PC-3 (cell line): ENCODE measurements around the gene GRIP2. TPM values are rescaled to one million over a fixed set of nuclear protein-coding genes. Genes with fewer than 3 reads are reported as not detected.

Source experiments
- ATAC-seq: fragments of 200-7000 bp; cut with Tn5 transposase; 2 replicates; pipeline ENCODE4 v1.9.1; 2020; ENCODE audit warnings: mild to moderate bottlenecking, moderate library complexity
- BruUV-seq: library from RNA; stranded (reverse); fragments of 400-500 nt; replicated peaks from 2 replicates; lab custom pipeline; 2021; lab: Mats Ljungman, UMichigan
- CTCF ChIA-PET: fragments of 300-600 bp; sonication (Branson Sonifier 250); formaldehyde crosslinking; loops from one replicate; lab custom pipeline; 2022; ENCODE audit warnings: antibody characterized with exemption; lab: Charles Lee
- POLR2A ChIA-PET: fragments of 300-600 bp; sonication (Branson Sonifier 250); formaldehyde crosslinking; loops from one replicate; lab custom pipeline; 2022; ENCODE audit warnings: antibody characterized with exemption; ENCODE audit not compliant: unreplicated experiment; lab: Charles Lee
- DNase-seq: peaks from one replicate; pipeline ENCODE4 v3.0.0-alpha.2; 2015
- H2AFZ ChIP-seq: fragments of 300-600 bp; sonication (generic); 2 replicates; pipeline ENCODE4 v1.6.0; 2016; ENCODE audit warnings: antibody characterized with exemption, low read length
- H3F3A ChIP-seq: fragments of 300-600 bp; sonication (generic); one replicate; pipeline ENCODE4 v1.6.0; 2017; ENCODE audit warnings: antibody characterized with exemption, low read length, control low read depth, mild to moderate bottlenecking; ENCODE audit not compliant: unreplicated experiment
- H3K27ac ChIP-seq: fragments of 300-600 bp; sonication (generic); 2 replicates; pipeline ENCODE4 v1.5.1; 2016; ENCODE audit warnings: mild to moderate bottlenecking, low read length
- H3K27me3 ChIP-seq: fragments of 300-600 bp; sonication (generic); 2 replicates; pipeline ENCODE4 v1.6.1; 2016; ENCODE audit warnings: low read length, mixed read lengths
- H3K36me3 ChIP-seq: fragments of 300-600 bp; sonication (generic); 2 replicates; pipeline ENCODE4 v1.6.1; 2016; ENCODE audit warnings: low read depth, mixed run types, low read length, mixed read lengths
- H3K4me1 ChIP-seq: fragments of 300-600 bp; sonication (generic); 2 replicates; pipeline ENCODE4 v1.5.1; 2016; ENCODE audit warnings: low read length; ENCODE audit not compliant: insufficient read depth
- H3K4me2 ChIP-seq: fragments of 300-600 bp; sonication (generic); 2 replicates; pipeline ENCODE4 v1.6.0; 2016; ENCODE audit warnings: low read length
- H3K4me3 ChIP-seq: fragments of 300-600 bp; sonication (generic); 2 replicates; pipeline ENCODE4 v1.5.1; 2016; ENCODE audit warnings: mild to moderate bottlenecking, low read length, mixed read lengths
- H3K79me2 ChIP-seq: fragments of 300-600 bp; sonication (generic); 2 replicates; pipeline ENCODE4 v1.6.1; 2017; ENCODE audit warnings: low read length, mixed read lengths
- H3K9ac ChIP-seq: fragments of 300-600 bp; sonication (generic); 2 replicates; pipeline ENCODE4 v1.6.0; 2016; ENCODE audit warnings: mild to moderate bottlenecking, low read length
- H3K9me2 ChIP-seq: fragments of 300-600 bp; sonication (generic); replicated peaks from 2 replicates; pipeline ENCODE4 v1.6.1; 2016; ENCODE audit warnings: mixed run types, low read length, mixed read lengths
- H3K9me3 ChIP-seq: fragments of 300-600 bp; sonication (generic); 2 replicates; pipeline ENCODE4 v1.6.1; 2016; ENCODE audit warnings: low read length, mixed read lengths
- H4K20me1 ChIP-seq: fragments of 300-600 bp; sonication (generic); 2 replicates; pipeline ENCODE4 v1.6.1; 2016; ENCODE audit warnings: low read length, mixed read lengths
- EZH2 ChIP-seq: fragments of 300-600 bp; sonication (generic); IDR thresholded peaks from one replicate; pipeline ENCODE4 v1.6.1; 2017; ENCODE audit warnings: antibody characterized with exemption, mild to moderate bottlenecking, low read length; ENCODE audit not compliant: unreplicated experiment
- EZH2phosphoT487 ChIP-seq: fragments of 300-600 bp; sonication (generic); IDR thresholded peaks from 2 replicates; pipeline ENCODE4 v1.6.1; 2018; ENCODE audit warnings: mild to moderate bottlenecking, antibody characterized with exemption, low read length, borderline replicate concordance
- intact Hi-C: fragments of 100-400 bp; cut with micrococcal nuclease; formaldehyde crosslinking; loops from 2 replicates; pipeline ENCODE4 v1.9.0; 2023
- total RNA-seq: library from RNA; depleted of rRNA; stranded (reverse); fragments of >200 nt; gene quantifications from 2 replicates; pipeline ENCODE4 v1.2.3, GENCODE V29; 2014
- TF ChIP-seq, protein P1 (sequence below): fragments of 300-600 bp; sonication (generic); conservative IDR thresholded peaks from 2 replicates; pipeline ENCODE4 v1.5.1; 2017; ENCODE audit warnings: antibody characterized with exemption, low read depth, mild to moderate bottlenecking, low read length

GRIP2 gene
- total RNA-seq, 1 experiment from 2014 or later: 0.36 TPM

DNA sequence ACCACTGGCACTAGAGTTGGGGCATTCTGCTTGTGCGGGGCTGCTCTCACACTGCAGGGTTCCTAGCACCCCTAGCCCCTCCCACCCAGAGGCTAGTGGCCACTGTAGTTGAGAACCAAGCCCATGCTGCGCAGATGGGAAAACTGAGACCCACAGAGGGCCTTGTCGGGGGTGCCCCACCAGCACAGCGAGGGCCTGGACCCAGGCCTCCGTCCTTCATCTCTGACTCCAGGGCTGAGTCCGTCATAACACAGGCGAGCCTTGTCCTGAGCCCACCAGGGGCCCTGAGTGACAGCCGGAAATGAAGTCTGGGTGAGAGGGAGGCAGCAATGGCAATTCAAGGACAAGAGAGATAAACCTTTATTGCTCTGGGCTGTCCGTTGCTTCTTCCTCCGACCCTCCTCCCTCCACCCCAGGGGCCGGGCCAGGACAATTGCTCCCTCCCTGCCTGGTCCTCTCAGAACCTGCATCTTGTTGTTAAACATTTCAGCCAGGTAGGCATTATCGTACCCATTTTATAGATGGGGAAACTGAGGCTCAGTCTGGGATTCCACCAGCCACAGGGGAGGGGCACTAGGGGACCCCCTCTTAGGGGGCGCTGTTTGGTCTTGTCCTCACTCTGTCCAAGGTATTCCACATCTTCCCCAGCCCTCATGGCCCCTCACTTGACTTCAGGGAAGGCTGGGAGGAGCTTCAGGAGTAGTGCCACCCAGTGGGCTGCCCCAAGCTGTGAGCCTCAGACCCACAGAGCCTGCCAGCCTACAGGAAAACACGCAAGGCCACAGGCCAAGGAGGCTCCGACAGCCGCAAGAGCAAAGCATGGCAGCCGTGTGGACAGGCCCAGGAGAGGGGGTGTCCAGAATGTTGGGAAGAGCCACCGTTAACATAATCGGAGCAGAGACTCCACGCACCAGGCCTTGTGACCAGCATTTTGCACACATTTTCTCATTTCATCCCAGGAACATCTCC lies 4.4 kb upstream of the GRIP2 start:
- no peak for ATAC-seq
- CTCF ChIA-PET: no interaction called here
- no peaks in the 10 kb centered on the region for H3K79me2 ChIP-seq
- no peak overlapping the region for H3K9ac ChIP-seq
- H3K4me2 ChIP-seq: no peak overlapping the region
- H3K9me2 ChIP-seq: no peaks in the 10 kb centered on the region
- POLR2A ChIA-PET: no interaction called here
- no peaks in the 10 kb centered on the region for H3K9me3 ChIP-seq
- H3K27me3 ChIP-seq: no peaks in the 10 kb centered on the region
- no peak overlapping the region for H3K4me3 ChIP-seq
- TF ChIP-seq EZH2: no peak
- no peak for TF ChIP-seq EZH2phosphoT487
- TF ChIP-seq, protein P1, sequence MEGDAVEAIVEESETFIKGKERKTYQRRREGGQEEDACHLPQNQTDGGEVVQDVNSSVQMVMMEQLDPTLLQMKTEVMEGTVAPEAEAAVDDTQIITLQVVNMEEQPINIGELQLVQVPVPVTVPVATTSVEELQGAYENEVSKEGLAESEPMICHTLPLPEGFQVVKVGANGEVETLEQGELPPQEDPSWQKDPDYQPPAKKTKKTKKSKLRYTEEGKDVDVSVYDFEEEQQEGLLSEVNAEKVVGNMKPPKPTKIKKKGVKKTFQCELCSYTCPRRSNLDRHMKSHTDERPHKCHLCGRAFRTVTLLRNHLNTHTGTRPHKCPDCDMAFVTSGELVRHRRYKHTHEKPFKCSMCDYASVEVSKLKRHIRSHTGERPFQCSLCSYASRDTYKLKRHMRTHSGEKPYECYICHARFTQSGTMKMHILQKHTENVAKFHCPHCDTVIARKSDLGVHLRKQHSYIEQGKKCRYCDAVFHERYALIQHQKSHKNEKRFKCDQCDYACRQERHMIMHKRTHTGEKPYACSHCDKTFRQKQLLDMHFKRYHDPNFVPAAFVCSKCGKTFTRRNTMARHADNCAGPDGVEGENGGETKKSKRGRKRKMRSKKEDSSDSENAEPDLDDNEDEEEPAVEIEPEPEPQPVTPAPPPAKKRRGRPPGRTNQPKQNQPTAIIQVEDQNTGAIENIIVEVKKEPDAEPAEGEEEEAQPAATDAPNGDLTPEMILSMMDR: peak; percentile 21; the same call in 1 of the 2 replicates
- intact Hi-C loops: loop anchor here (5.0 kb wide), 1 partner anchor 43 kb away; no protein-coding TSS in a partner anchor
- no peak for DNase-seq
- H3K36me3 ChIP-seq: no peaks in the 10 kb centered on the region
- H3K27ac ChIP-seq: no peak overlapping the region
- H2AFZ ChIP-seq: no peak overlapping the region
- no peaks in the 10 kb centered on the region for H3F3A ChIP-seq
- no peaks in the 10 kb centered on the region for H4K20me1 ChIP-seq
- BruUV-seq: no TSS peak
- H3K4me1 ChIP-seq: no peaks in the 10 kb centered on the region

DNA sequence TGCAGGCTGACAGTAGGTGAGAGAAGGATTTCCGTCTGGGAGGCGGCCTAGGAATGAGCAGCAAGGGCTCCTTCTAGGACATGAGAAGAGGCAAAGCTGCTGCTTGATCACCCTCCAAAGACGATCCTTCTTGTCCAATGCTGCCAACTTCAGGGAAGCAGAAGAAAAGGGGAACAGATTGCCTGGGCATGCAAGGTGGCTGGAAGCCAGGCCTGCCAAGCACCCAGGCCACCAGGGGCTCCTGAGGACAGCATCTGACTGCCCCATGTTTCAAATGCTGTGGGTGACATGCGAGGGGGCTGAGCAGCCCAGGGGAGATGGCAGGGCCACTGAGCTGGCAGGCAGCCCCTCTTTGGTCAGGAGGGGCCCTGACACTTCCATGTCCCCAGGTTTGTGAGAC lies 3.3 kb upstream of the GRIP2 start:
- no peak overlapping the region for H3K4me2 ChIP-seq
- no peak for ATAC-seq
- H3K9me2 ChIP-seq: no peaks in the 10 kb centered on the region
- H3K79me2 ChIP-seq: no peaks in the 10 kb centered on the region
- intact Hi-C loops: no loop called here
- CTCF ChIA-PET: interaction anchor here (0.6 kb wide), 1 partner anchor 11 kb away, joined by 3 read pairs; no protein-coding TSS in a partner anchor
- no peaks in the 10 kb centered on the region for H3K36me3 ChIP-seq
- H3K27me3 ChIP-seq: no peaks in the 10 kb centered on the region
- no peak overlapping the region for H3K4me3 ChIP-seq
- H3K9me3 ChIP-seq: no peaks in the 10 kb centered on the region
- TF ChIP-seq, protein P1: no peak
- no peak for TF ChIP-seq EZH2
- TF ChIP-seq EZH2phosphoT487: no peak
- no peaks in the 10 kb centered on the region for H3K4me1 ChIP-seq
- POLR2A ChIA-PET: no interaction called here
- no TSS peak for BruUV-seq
- DNase-seq: no peak
- H2AFZ ChIP-seq: no peak overlapping the region
- H3K27ac ChIP-seq: no peak overlapping the region
- no peaks in the 10 kb centered on the region for H4K20me1 ChIP-seq
- H3K9ac ChIP-seq: no peak overlapping the region
- H3F3A ChIP-seq: no peaks in the 10 kb centered on the region
